AG08396 (cell line): ENCODE results near the gene RAP2A.
A peak's percentile ranks its signal among the peaks of the same experiment; 100 is the strongest.

ENCODE experiments used
- DNase-seq: peaks from one replicate; pipeline ENCODE4 v3.0.0; 2012; ENCODE audit warnings: low spot score, mixed read lengths

Gene RAP2A

GRCh38 chr13:97433727-97434396 lies at the start of gene RAP2A:
RAP2A (plus strand) TSS chr13:97434169; CDS start chr13:97434471, 302 bp downstream.
- peak; percentile 90 for DNase-seq

DNA sequence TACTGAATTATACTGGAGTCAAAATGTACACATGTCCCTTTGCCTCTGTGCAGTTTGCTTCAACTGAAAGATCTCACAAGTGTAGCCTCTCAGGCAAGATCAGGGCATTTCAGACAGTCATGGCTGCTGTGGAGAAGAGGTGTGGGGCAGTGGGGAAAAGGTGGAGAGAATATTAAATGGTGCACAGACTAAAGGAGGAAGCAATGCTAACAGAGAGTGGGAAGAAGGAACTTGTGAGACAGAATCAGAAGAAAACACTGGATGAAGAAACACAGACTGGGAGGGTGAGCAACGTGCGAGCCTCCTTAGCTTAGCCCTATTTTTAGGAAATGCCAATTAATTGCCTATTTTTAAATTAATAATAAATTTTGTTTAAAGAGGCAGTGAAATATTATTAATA lies 49.6 kb upstream of the RAP2A start:
- no peak for DNase-seq

GRCh38 chr13:97385146-97385545 lies 48.8 kb upstream of the RAP2A start:
- DNase-seq: no peak

GRCh38 chr13:97385854-97386253 lies 48.1 kb upstream of the RAP2A start:
- DNase-seq: no peak

GRCh38 chr13:97386801-97387484 lies 47.0 kb upstream of the RAP2A start:
- DNase-seq: no peak

- no peak for DNase-seq
Observed at GRCh38 chr13:97387485-97387839, 46.5 kb upstream of the RAP2A start.

DNA sequence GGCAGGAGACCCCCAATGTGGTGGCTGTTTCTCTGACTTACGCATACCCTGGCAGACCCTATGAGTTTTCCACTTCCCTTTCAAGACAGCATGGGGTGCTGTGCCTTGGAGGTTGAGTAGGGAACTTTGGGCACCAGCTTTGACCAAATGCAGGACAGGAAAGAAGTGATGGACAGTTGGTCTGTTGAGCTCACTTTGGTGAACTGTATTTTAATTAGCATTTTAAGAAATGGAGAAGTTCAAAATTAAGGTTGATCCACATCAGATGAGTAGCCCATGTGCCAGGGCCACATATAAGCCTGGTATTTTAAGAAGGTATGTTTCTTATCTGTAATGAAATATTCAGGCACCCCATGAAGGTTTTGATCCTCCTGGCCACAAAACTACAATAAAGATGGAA lies 46.1 kb upstream of the RAP2A start:
- no peak for DNase-seq

DNA sequence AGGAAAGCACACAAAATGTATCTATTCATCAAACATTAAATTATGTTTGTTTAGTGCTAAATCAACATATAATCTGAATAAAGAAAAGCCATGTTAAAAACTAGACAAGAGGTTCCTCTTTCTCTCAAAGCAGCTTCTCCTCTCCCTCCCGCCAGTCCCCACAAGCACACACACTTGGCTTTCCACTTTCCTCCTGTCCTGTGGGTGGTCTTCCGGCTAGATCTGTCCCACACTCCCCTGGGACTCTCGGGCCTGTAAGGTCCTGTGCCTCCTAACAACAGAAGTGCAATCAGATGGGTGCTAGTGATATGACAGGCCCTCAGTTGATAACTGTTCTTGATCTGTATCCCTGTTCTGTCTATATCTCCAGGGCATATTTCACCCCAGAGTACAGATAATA lies 45.6 kb upstream of the RAP2A start:
- DNase-seq: no peak

GRCh38 chr13:97390941-97391600 lies 42.9 kb upstream of the RAP2A start:
- DNase-seq: no peak

DNA sequence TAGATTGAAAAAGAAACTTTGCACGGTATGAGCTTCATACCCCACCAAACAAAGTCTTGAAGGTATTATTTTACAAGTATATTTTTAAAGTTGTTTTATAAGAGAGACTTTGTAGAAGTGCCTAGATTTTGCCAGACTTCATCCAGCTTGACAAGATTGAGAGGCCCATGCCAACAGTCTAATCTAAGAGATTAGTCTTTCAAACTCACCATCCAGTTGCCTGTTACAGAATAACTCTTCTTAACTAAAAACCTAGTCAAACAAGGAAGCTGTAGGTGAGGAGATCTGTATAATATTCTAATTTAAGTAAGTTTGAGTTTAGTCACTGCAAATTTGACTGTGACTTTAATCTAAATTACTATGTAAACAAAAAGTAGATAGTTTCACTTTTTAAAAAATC lies 41.9 kb upstream of the RAP2A start:
- DNase-seq: no peak

DNA sequence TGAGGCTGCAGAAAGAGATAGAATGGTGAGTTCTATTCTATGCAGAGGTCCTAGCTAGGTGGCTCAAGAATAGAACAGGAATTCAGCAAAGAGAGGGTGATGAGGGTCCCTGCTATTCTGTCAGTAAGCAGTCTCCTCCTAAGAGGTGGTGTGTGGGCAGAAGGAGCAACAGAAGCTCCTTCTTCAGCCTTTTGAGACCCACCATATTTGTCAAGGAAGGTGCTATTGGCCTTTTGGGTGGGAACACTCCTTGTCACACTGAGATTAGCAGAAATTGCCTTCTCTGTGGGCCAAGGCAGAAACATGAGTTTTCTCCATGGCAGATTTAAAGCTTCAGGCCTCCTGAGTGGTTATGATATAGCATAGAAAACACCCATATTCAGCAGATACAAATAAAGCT lies 39.4 kb upstream of the RAP2A start:
- no peak for DNase-seq

GRCh38 chr13:97395447-97396136 lies 38.4 kb upstream of the RAP2A start:
- DNase-seq: peak; percentile 20

DNA sequence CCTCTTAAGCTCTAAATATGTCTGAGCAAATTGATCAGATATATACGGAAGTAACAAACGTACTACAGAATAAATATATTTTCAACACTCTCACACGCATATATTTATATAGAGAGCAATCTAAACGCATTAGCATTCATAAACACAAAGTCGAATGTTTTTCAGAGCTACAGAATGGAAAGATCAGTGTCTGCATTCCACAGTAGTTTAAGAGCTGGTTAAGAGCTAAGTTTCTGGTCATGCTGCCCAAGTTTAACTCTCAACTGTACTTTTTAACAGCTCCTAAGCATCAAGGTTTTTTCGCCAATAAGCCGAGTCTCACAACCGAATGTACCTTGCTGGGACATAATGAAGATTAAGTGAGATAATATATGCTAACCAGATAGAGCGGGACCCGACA lies 36.7 kb upstream of the RAP2A start:
- DNase-seq: no peak

DNA sequence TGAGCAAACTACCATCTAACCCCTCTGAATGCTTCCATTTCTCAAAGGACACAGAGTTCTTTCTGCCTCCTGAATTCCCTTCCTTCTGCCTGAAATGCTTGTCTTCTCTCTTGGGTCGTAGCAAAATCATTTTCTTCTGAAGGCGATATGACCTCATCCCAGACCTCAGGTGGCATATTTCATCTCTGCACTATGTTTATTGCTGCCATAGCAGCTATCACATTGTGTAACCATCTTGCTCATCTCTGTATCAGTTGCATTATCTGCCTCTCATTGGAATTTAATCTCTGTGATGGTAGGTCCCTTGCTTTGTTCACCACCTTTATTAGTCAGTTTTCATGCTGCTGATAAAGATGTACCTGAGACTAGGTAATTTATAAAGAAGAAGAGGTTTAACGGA lies 32.5 kb upstream of the RAP2A start:
- no peak for DNase-seq

DNA sequence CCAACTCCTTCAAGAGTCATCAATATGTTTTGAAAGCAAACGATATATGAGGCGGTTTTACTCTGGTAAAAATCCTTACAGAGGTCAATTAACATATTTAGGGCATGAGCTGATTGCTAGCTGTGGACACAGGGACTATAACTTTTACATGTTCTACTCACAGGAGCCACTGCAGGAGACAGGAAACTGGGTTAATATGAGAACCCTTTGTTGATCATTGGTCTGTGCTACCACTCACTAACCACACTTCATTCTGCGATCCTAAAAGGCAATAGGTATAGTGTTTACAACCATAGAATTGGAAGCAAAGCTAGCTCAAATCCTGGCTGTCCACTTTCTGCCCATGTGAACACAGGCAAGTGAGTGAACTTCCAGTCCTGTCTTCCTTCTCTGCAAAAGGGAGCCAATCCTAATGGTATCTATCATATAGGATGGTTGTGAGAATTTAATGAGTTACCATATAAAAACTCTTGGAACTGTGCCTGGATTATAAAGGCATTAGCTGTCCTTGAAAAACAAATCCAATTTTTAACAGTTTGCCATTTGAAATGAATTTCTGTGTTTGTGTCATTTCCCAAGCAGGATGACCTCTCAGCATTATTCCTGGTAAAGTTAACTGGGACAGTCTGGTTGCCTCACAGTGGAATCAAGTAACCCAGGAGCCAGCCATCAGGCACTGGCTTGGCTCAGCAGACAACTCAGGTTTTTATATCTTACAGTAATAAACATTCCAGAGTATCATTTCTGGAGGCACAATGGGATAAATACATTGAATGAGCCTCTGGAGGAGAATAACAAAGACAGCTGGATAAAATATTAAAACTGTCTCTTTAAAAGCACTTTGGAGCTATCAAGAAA lies 29.8 kb upstream of the RAP2A start:
- no peak for DNase-seq

DNA sequence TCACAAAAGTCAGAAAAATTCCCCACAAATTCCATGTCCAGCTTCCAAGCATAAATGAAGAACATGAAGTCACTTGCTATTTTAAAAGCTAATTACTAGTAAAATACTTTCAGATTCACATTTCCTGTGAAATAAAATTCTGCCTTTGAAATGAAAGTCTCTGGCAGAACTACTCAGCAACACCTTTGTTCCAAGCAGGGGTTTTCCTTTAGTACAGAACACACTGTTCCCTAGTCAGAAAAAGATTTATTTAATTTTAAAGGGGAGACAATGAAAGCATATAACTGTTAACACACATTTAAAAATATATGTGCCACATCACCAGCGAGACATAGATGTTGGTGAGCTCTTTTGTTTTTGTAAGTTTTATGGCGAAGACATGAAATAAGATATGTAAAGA lies 26.4 kb upstream of the RAP2A start:
- DNase-seq: no peak

DNA sequence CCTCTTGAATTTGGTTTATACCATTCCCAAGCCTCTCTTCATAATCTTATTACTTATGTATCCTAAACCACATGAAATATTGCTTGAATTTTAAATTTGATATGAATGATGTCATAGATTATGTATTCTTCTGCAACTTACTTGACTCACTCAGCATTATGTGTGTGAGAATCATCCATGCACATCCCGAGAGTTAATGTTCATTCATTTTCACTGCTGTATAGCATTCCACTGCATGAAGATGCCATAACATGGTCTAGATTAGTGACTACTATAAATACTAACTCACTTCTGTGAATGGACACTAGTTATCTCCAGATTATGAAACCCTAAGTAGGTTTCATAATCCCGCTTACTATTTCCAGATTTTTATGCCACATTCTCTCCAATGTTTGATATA lies 25.0 kb upstream of the RAP2A start:
- DNase-seq: no peak

- no peak for DNase-seq
Observed at GRCh38 chr13:97411984-97412383, 22.0 kb upstream of the RAP2A start.

GRCh38 chr13:97413694-97414093 lies 20.3 kb upstream of the RAP2A start:
- no peak for DNase-seq

- DNase-seq: no peak
Observed at GRCh38 chr13:97414392-97414791, 19.6 kb upstream of the RAP2A start.

DNA sequence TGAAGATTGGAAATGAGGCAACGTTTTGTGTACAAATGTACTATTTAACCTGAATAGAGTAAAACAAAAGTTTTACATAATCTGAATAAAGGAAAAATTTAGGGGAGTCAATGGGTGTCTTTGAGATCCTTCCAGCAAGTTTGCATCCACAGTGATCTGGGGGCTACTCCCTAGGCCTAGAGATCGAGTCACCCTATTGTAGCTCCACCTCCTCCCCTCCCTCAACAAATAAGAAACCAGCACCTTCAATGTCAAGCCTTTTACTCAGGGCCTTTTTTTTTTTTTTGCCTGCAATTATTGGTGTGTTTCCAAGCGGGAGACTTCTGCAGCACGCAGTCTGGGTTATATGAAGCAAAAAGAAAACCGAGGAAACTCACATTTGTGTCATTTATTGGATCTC lies 16.3 kb upstream of the RAP2A start:
- no peak for DNase-seq
